ENCODE data around the gene MCTP1.

Gene MCTP1

DNA sequence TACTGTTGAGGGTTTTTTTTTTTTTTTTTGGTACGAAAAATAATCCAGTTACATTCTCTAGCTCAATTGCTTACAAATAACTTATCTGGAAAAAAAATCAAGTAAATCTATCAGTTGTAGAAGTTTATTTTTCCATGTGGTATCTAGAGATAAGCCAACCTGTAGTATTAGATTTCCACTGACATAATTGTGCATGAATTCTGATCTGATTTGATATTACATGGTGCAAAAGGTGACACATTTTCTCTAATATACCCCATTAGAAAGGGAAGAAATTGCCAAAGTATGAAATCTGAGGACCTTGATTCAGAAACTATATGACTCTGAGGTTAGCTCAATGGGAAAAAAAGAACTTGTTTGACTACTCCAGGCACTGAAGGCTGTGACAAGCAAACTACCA lies 524.9 kb downstream of the MCTP1 start:
- no peak for DNase-seq (ENCODE audit: low read depth)

DNA sequence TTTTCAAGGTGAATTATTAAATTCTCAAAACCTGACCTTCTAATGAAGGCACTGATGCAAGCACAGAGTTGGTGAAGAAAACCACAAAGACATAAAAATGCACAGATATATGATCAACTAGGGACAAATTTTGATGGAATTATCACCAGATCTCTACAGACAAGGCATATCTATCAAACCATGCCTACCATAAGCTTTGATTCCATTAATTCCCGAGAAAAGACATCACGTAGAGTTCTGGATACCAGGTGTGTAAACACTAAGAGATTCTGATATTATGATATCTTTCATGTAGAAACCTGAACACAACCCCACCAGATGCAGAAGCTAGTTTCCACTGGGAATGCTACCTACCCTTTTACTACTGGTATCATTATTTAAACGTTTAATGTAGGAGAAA lies 525.9 kb downstream of the MCTP1 start:
- DNase-seq (ENCODE audit: low read depth) = no peak

DNA sequence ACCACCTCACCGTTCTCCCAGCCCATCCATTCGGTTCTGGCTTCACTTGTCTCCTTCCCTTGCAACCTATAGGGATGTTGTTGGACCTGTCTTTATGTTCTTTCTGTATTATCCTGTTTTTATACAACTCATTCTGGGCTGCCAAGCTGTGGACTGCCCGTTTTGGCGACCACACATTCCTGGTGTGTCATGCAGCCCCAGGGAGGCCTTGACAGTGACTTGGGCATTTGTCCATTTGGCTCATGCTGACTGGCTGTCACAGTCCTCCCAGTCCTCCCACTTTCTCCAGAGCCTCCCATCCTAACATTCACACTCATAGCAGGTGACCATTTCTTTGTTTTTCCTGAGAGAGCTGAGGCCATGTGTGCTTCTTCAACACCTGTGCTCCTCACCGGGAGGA lies 530.1 kb downstream of the MCTP1 start:
- no peak for DNase-seq (ENCODE audit: low read depth)

DNA sequence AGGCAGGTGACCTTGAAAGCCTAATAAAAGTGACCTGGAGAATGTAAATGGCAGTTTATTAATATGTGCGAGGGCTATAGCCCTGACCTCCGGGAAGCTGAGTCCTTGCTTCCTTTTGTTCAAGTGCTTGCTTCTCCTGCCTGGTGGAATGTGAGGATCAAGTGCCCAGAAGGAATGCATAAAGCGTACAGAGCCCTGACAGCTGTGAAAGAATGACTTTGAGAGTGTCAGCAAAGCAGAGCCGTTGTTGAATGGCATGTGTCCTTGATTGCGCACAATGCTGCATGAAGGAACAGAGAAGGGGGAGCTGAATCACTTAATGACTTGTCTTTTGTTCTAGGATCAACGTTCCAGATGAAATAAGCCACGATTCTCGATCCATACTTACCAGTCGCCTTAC lies 533.4 kb downstream of the MCTP1 start:
- DNase-seq (ENCODE audit: low read depth) = no peak

- no peak for DNase-seq (ENCODE audit: low read depth)
Measured at GRCh38 chr5:94750681-94751080, 534.2 kb downstream of the MCTP1 start.

DNA sequence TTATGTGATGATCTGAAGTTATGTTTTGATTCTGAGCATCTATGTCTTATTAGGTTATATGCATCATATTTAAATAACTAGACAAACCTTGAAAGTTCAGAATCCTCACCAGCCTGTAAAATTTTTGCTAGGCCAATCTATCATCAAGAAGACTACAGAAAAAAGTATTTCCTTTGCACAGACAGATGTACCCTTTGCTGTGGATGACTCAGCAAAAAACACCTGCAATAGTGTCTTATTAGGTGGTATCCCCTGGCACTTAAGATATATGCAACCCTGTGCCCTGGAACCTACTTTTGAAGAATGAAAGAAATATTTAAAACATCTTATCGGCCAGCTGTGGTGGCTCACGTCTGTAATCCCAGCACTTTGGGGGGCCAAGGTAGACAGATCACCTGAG lies 535.9 kb downstream of the MCTP1 start:
- no peak for DNase-seq (ENCODE audit: low read depth)

DNA sequence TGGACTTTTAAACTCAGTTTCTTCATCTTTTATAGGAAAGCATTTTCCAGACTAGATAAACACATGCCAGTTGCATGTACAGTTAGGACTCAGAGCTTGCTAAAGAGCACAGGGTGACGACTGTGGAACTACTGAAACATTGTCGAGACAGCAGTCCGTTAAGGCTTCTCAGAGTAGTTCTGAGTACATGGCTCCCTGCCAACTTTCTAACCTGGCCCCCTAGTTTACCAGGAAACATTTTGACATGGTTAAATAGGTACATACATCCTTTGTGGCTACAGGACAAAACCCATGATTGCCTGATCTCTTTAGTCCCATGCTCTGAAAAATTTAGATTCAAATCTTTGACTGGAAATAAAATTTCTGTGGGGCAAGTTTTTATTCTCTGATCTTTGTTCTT lies 536.7 kb downstream of the MCTP1 start:
- no peak for DNase-seq (ENCODE audit: low read depth)

DNA sequence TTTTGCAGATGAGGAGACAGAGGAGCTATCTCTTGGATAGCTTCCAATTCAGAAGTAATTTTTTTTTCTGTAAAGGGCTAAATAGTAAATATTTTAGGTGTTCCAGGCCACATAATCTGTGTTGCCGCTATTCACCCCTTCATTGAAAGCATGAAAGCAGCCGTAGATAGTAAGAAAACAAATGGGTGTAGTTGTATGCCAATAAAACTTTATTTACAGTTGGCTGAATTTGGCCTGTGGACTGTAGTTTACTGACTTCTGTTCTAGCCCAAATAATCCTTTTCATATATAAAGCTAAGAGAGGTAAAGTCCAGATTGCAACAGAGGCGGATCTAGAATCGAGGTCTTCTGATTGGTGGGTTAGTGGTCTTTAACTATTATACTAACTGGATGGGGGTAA lies 537.5 kb downstream of the MCTP1 start:
- DNase-seq (ENCODE audit: low read depth) = no peak

DNA sequence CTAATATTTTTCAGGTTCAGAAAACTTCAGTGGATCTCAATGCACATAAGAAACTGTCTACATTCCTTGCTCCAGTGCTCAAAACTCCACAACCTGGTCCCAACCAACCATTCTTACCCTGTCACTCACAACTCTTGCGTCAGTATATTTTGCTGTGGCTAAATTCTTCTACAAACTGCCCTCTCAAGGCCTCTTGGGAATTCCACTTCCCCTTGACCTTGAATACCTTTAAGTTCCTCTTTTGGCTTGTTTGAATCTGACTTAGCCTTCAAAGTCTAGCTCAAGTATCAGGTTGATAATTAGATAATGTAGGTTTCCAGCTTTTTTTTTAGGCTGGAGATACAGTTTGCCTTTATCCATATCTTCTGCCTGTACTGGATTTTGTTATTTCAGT lies 538.2 kb downstream of the MCTP1 start:
- DNase-seq (ENCODE audit: low read depth) = no peak

DNA sequence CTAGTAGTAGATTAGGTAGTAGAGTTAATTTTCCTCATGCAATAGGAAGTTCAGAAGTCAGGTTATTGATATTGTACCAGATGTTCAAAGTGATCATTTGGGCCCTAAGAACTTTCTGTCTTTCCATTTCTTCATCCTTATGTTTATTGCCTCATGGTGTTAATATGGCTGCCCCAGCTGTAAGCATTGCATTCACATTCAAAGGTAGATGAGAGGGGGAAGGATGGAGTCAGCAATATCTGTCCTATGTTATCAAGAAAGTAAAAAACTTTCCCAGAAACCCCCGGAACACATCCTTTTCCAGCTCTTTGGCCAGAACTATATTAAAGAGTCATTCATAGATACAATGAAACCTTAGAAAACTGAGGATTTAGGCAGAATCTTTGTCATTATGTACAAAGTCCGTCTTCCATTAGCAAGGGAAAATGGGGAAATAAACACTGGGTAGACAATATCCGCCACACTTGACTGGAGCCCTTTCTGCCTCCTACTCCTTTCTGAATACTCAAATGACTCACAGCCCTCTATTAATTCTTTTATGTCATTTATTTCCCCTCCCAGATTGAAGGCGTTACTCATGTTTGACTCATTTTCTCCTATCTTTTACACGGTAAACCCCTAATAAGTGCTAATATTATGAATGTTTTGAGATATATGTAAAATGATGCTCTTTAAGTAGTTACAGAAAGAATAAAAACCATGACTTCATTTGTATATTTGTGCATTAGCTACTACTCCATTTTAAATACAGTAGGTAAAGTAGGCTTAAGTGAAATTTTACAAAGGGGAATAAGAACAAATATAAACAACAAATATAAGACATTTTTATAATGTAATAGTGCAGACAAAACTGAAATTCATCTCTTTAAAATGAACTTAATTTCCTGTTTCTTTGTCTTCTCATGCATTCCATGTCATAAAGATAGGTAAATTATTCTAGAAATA lies 538.8 kb downstream of the MCTP1 start:
- no peak for DNase-seq (ENCODE audit: low read depth)

DNA sequence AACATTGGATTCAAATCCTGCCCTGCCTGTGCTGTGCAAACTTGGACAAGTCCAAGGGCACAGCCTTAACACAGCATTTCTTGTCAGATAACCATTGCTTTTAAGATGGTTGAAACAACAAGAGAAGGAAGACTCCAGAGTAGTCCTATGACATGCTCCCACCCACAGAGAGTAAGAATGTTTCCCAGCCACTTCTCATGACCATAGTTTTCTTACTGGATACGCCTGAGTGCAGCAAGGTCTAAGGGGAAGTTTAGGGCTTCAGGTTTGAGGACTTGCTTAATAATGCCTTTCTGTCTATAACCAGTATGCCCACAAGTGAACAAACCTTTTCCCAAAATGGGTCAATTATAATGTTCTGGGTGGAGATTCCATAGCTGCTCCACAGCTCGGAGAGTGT lies 540.0 kb downstream of the MCTP1 start:
- no peak for DNase-seq (ENCODE audit: low read depth)

DNA sequence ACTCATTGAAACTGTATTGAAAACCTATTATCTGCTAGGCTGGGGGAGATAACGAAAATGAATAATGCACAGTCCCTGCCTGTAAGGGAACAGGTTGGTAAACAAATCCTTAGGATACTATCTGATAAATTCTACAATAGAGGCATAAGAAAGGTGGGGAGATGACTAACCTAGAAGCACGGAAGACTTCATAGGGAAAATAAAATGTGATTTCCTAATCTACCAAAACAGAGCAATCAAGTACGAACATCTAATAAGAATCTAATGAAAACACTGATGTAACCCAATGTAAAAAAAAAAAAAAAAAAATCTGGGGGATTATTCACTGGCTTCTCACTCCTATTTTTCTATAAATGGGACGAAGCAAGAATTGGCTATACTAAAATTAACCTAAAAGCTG lies 542.0 kb downstream of the MCTP1 start:
- no peak for DNase-seq (ENCODE audit: low read depth)

DNA sequence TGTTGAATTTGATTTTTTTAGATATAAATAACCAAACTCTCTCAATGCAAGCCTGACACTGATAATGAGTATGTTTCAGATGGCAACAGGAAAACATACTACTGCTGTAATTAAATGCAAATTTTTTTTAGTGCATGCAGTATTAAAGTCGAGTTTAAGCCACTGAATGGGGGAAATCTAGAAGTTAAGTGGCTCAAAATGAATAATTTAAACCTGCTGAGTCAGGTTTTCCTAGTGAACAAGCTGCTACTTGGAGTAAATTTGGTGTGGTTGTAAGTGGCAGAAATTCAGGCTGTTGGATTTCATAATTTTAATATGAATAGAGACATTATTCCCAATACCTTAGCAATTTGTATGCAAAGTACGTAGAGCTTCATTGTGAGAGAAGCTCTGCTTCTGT lies 544.6 kb downstream of the MCTP1 start:
- DNase-seq (ENCODE audit: low read depth) = no peak

GRCh38 chr5:94736498-94736897 lies 548.4 kb downstream of the MCTP1 start:
- DNase-seq (ENCODE audit: low read depth) = no peak

- DNase-seq (ENCODE audit: low read depth) = no peak
Measured at GRCh38 chr5:94731471-94731870, 553.4 kb downstream of the MCTP1 start.

- no peak for DNase-seq (ENCODE audit: low read depth)
Measured at GRCh38 chr5:94725142-94725541, 559.8 kb downstream of the MCTP1 start.

- no peak for DNase-seq (ENCODE audit: low read depth)
Measured at GRCh38 chr5:94715768-94716167, 569.1 kb downstream of the MCTP1 start.

DNA sequence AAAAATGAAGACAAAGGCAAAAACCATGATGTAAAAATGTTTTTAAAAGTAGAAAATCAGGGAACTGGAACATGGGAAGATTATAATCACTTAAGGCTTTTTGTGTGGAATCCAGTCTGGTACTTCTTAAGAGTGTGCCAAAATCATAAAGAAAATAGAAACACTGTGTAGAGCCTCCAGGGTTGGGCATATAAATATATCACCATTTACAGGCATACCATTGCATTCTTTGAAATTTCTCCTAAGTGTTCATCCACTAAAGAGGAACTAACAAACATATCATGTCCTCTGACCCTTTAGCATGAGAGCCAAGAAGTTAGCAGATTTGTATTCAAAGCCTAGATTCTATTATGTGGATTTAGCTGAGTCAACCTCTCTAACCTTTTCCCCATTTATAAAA lies 573.1 kb downstream of the MCTP1 start:
- DNase-seq (ENCODE audit: low read depth) = no peak

GRCh38 chr5:94709277-94709676 lies 575.6 kb downstream of the MCTP1 start:
- no peak for DNase-seq (ENCODE audit: low read depth)

GRCh38 chr5:94707359-94707758 lies 577.5 kb downstream of the MCTP1 start:
- DNase-seq (ENCODE audit: low read depth) = no peak

DNA sequence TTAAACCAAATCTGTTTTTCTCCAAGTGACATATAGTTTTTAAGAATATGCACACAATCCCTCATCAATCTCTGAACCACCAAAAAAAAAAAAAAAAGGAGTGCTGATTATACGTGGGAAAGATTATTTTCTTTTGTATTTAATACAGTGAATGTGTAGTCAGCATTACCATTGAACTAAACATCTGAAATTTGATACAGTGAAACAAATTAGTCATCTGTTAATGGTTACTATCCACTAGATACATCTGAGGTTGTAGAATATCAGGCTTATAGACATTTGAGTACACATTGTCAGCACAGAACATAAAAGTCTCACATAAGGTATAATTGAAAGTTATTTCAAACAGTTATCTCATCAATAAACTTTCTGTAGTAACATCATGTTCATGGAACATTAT lies 579.5 kb downstream of the MCTP1 start:
- no peak for DNase-seq (ENCODE audit: low read depth)

- DNase-seq (ENCODE audit: low read depth) = no peak
Measured at GRCh38 chr5:94702729-94703128, 582.2 kb downstream of the MCTP1 start.

DNA sequence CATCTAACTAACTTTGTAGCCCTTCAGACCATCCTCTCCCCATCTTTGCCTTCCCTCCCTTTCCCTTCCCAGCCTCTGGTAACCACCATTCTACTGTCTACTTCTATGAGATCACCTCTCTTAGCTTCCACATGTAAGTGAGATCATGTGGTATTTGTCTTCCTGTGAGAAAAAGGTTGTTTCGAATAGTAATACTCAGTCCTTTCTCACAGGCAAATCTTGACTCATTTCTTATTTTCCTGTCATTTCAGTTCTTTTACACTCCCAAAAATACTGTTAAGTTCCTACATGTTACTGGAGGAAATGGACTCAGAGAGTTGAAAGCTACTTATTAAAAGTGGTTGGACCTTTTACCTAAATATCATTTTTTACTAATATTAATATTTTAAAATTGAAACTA lies 584.3 kb downstream of the MCTP1 start:
- DNase-seq (ENCODE audit: low read depth) = no peak

DNA sequence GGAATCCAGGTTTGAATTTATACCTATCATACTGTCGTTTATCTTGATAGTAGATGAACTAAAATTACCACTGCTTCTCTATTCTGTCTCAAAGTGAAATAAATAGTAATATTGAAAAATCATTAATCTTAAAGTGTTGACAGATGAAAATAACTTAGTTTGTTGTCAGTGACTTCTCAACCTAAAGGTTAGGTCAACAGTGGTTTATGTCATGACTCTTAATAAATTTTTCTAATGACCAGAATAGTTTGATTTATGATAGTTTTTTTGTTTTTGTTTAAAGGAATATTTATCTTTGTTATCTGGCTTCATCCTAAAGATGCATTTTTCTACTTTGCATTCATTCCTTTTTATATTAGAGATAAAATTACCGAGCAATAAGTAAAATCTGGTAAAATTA lies 585.3 kb downstream of the MCTP1 start:
- DNase-seq (ENCODE audit: low read depth) = no peak
